Measurements from ENCODE around the gene EIF4E1B. TPM values are rescaled to one million over a fixed set of nuclear protein-coding genes. Genes with fewer than 3 reads are reported as not detected.

Gene EIF4E1B
- total RNA-seq, 4 donors from 2014 or later: not detected

DNA sequence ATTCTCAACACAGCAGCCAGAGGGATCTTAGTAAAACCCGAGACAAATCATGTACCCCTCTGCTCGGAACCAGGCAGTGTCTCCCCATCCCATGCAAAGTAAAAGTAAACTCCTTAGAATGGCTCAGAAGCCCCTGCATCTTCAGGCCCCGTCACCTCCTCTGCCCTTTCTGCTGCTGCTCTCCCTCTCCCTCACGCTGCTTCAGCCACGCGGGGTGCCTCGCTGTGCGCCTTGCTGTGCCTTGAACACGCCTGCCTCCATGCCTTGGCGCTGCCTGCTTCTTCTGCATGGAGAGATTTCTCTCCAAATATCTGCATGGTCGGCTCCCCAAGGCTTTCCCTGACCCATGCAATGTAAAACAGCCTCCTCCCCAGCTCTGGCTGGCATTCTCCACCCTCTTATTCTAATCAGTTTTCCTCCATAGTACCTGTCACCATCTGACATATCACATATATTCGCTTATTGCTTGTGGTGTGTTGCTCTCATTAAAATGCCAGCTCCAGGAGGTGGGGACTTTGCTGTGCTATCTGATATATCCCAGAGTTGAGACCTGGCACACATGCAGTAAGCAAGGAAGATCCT is 28.5 kb upstream of the EIF4E1B start:
- no peak for TF ChIP-seq CTCF (IDR thresholded peaks at IDR 0.05)
- TF ChIP-seq POLR2A (IDR thresholded peaks at IDR 0.05): no peak
- no peak overlapping the region for H3K4me3 ChIP-seq (ENCODE audit: low read depth, poor library complexity, severe bottlenecking)
- intact Hi-C loops (cut with DNase I; ENCODE audit: low total_unique reads): no loop called here
- no peak for DNase-seq (ENCODE audit: low spot score in 2 of 2)
- WGBS, 2 donors: 77% methylated on average over 12 of the region's 12 CpGs

DNA sequence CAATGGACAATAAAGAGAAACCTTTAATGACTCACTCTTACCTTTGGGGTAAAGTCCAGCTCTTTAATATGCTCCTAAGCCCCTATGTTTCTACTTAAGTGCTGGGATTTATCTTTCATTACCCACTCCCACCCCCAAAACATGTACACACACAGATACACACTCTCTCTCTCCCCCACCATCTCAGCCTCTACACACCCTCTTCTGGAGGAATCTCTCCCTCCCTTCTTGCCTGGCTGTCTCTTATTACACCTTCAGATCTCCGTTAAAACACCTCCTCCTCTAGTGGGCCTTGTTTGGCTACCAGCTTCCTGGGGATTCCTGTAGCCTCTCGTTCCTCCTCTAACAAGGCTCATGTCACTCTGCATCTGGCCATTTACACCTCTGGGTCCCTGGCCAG is 27.4 kb upstream of the EIF4E1B start:
- 35 to 44% methylated on average over 2 of the region's 2 CpGs for WGBS, 2 donors
- TF ChIP-seq POLR2A (IDR thresholded peaks at IDR 0.05) (no peak), CTCF (IDR thresholded peaks at IDR 0.05) (no peak)
- no peak overlapping the region for H3K4me3 ChIP-seq (ENCODE audit: low read depth, poor library complexity, severe bottlenecking)
- intact Hi-C loops (cut with DNase I; ENCODE audit: low total_unique reads): no loop called here
- DNase-seq (ENCODE audit: low spot score in 2 of 2): no peak

DNA sequence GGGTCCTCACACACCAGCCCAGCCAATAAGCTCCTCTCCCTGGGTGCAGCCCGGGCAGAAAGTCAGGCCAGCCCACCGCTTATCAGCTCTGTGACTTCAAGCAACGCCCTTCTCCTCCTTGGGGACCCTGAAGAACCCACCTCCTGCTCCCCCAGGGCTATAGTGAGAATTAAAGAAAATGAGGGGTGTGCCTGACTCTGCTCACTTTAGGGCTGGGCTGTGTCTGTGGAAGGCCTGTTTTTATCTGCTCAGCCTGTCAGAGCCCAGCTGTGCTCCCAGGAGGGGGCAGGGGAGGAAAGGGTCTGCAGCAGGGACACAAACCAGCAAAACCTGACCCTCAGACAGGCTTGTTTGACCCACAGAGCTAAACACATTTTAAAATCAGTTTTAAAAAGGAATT is 24.4 kb upstream of the EIF4E1B start:
- WGBS, 2 donors: 64 to 79% methylated on average over 3 of the region's 3 CpGs
- no peak for DNase-seq (ENCODE audit: low spot score in 2 of 2)
- no peak for TF ChIP-seq POLR2A (IDR thresholded peaks at IDR 0.05)
- TF ChIP-seq CTCF (IDR thresholded peaks at IDR 0.05): no peak
- intact Hi-C loops (cut with DNase I; ENCODE audit: low total_unique reads): no loop called here
- no peak overlapping the region for H3K4me3 ChIP-seq (ENCODE audit: low read depth, poor library complexity, severe bottlenecking)

DNA sequence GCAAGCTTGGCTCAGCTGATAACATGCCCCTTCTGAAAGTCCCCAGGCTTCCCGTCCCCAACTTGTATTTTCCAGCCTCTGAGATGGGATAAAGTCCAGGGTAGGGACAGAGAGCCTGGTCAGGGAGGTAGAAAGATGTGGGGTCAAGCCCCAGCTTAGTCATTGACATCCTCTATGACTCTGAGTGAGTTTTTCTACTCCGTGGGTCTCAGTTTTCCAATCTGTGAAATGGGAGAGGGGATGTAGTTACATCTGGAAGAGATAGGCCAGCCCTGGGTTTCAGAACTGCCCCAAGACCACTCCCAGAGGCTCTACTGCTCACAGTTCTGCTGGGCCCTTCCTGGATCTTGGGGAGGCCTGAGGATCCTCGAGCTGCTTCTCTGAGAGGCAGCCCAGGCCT is 23.6 kb upstream of the EIF4E1B start:
- no peak for DNase-seq (ENCODE audit: low spot score in 2 of 2)
- intact Hi-C loops (cut with DNase I; ENCODE audit: low total_unique reads): no loop called here
- WGBS, 2 donors: 89 to 94% methylated on average over 3 of the region's 3 CpGs
- TF ChIP-seq CTCF (IDR thresholded peaks at IDR 0.05): no peak
- no peak overlapping the region for H3K4me3 ChIP-seq (ENCODE audit: low read depth, poor library complexity, severe bottlenecking)

DNA sequence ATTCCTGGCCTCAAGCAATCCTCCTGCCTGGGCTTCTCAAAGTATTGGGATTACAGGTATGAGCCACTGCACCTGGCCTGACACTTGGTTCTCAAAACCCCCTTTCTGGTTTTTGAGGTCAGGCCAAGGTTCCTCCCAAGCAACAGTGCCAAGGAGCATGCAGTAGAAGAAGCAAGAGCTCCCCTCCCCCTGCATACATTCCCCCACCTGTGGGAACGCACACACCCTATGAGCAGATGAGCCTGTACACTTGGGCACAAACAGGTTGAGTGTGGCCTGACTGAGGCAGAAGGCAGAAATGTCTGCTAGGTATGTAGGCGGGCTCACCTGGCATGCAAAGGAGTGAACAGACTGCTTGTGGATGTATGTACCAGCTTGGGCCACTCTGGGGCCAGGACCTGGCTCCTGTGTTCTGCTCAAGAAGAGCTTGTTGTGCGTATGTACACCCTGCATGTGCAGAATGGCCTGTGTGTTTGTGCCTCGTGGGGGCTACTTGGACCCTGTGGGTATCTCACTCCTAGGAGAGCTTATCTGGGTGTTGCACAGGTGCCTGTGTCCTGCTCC is 22.3 kb upstream of the EIF4E1B start:
- DNase-seq (ENCODE audit: low spot score in 2 of 2): no peak
- WGBS, 2 donors: 70 to 82% methylated on average over 3 to 4 of the region's 4 CpGs
- intact Hi-C loops (cut with DNase I; ENCODE audit: low total_unique reads): no loop called here
- H3K4me3 ChIP-seq (ENCODE audit: low read depth, poor library complexity, severe bottlenecking): no peak overlapping the region
- TF ChIP-seq POLR2A (IDR thresholded peaks at IDR 0.05) (no peak), CTCF (IDR thresholded peaks at IDR 0.05) (no peak)

Measured in lower leg skin (tissue), 4 donors.